HepG2 (cell line): ENCODE data around the gene MYADML2. TPM values are rescaled to one million over a fixed set of nuclear protein-coding genes. Genes with fewer than 3 reads are reported as not detected.
A peak's percentile ranks its signal among the peaks of the same experiment; 100 is the strongest.

Experiments
- BRF2 ChIP-seq: sonication (generic); formaldehyde crosslinking; IDR thresholded peaks from 2 replicates; pipeline ENCODE4 v1.8.1; 2022; ENCODE audit warnings: mild to moderate bottlenecking, missing genetic modification reagents
- CCDC6 ChIP-seq: sonication (generic); formaldehyde crosslinking; IDR thresholded peaks from 2 replicates; pipeline ENCODE4 v1.8.1; 2022; ENCODE audit warnings: mild to moderate bottlenecking, missing genetic modification reagents, moderate library complexity
- DR1 ChIP-seq: sonication (generic); formaldehyde crosslinking; IDR thresholded peaks from 2 replicates; pipeline ENCODE4 v1.8.0; 2021; ENCODE audit warnings: mild to moderate bottlenecking, missing genetic modification reagents, inconsistent platforms
- EHMT2 ChIP-seq: fragments of 200-600 bp; sonication (generic); IDR thresholded peaks from 2 replicates; pipeline ENCODE4 v1.7.0; 2017; ENCODE audit warnings: antibody characterized with exemption, low read depth, low read length, borderline replicate concordance
- HHEX ChIP-seq: IDR thresholded peaks from 2 replicates; pipeline ENCODE4 v1.6.1; 2016; ENCODE audit warnings: control low read depth
- HOMEZ ChIP-seq: IDR thresholded peaks from 2 replicates; pipeline ENCODE4 v1.6.1; 2016; ENCODE audit warnings: low read depth
- KAT7 ChIP-seq: IDR thresholded peaks from 2 replicates; pipeline ENCODE4 v1.6.1; 2018; ENCODE audit warnings: borderline replicate concordance, missing compliant biosample characterization
- KLF13 ChIP-seq: sonication (generic); formaldehyde crosslinking; IDR thresholded peaks from 2 replicates; pipeline ENCODE4 v1.4.0; 2020; ENCODE audit warnings: mild to moderate bottlenecking, missing genetic modification reagents
- MIER3 ChIP-seq: IDR thresholded peaks from 2 replicates; pipeline ENCODE4 v1.6.1; 2016; ENCODE audit warnings: missing compliant biosample characterization, borderline replicate concordance
- MXD1 ChIP-seq: sonication (generic); formaldehyde crosslinking; IDR thresholded peaks from 2 replicates; pipeline ENCODE4 v1.4.0; 2020; ENCODE audit warnings: mild to moderate bottlenecking, missing genetic modification reagents
- POGZ ChIP-seq: sonication (generic); formaldehyde crosslinking; IDR thresholded peaks from 2 replicates; pipeline ENCODE4 v1.4.0; 2020; ENCODE audit warnings: mild to moderate bottlenecking, missing genetic modification reagents
- REL ChIP-seq: sonication (generic); formaldehyde crosslinking; conservative IDR thresholded peaks from 2 replicates; pipeline ENCODE4 v1.8.0; 2022; ENCODE audit warnings: mild to moderate bottlenecking, missing genetic modification reagents, moderate library complexity
- SMC3 ChIP-seq: IDR thresholded peaks from 2 replicates; pipeline ENCODE4 v1.6.1; 2011; ENCODE audit warnings: low read length, improper control_type of control experiment
- SOX6 ChIP-seq, 2 experiments: fragments of 450-650 bp in 1 of 2; sonication (generic) in 1 of 2; formaldehyde crosslinking in 1 of 2; IDR thresholded peaks; 2 replicates each; pipeline versions ENCODE4 v1.4.0 to v1.6.1; 2017 to 2020; ENCODE audit warnings: antibody characterized with exemption in 1 of 2, mild to moderate bottlenecking in 1 of 2, missing genetic modification reagents in 1 of 2
- SP2 ChIP-seq: sonication (generic); formaldehyde crosslinking; IDR thresholded peaks from 2 replicates; pipeline ENCODE4 v1.5.1; 2020; ENCODE audit warnings: mild to moderate bottlenecking, missing genetic modification reagents
- ZBTB39 ChIP-seq: sonication (generic); formaldehyde crosslinking; IDR thresholded peaks from 2 replicates; pipeline ENCODE4 v1.5.0; 2020; ENCODE audit warnings: missing genetic modification reagents
- ZFP1 ChIP-seq: IDR thresholded peaks from 2 replicates; pipeline ENCODE4 v1.6.1; 2016
- ZFP41 ChIP-seq: sonication (generic); formaldehyde crosslinking; IDR thresholded peaks from 2 replicates; pipeline ENCODE4 v1.4.0; 2020; ENCODE audit warnings: mild to moderate bottlenecking, missing genetic modification reagents, borderline replicate concordance
- ZFP62 ChIP-seq: sonication (generic); formaldehyde crosslinking; IDR thresholded peaks from 2 replicates; pipeline ENCODE4 v1.4.0; 2020; ENCODE audit warnings: missing genetic modification reagents
- ZNF24 ChIP-seq: fragments of 450-650 bp; IDR thresholded peaks from 2 replicates; pipeline ENCODE4 v1.6.1; 2017; ENCODE audit warnings: antibody characterized with exemption, mild to moderate bottlenecking
- ZNF276 ChIP-seq: sonication (generic); formaldehyde crosslinking; IDR thresholded peaks from 2 replicates; pipeline ENCODE4 v1.4.0; 2020; ENCODE audit warnings: mild to moderate bottlenecking, low read depth, missing genetic modification reagents
- ZNF3 ChIP-seq: IDR thresholded peaks from 2 replicates; pipeline ENCODE4 v1.7.0; 2017; ENCODE audit warnings: inconsistent platforms
- ZNF552 ChIP-seq: sonication (generic); formaldehyde crosslinking; IDR thresholded peaks from 2 replicates; pipeline ENCODE4 v1.9.0; 2022; ENCODE audit warnings: missing genetic modification reagents, mild to moderate bottlenecking, borderline replicate concordance
- ZNF629 ChIP-seq: sonication (generic); formaldehyde crosslinking; conservative IDR thresholded peaks from 2 replicates; pipeline ENCODE4 v1.5.0; 2020; ENCODE audit warnings: missing genetic modification reagents
- ZSCAN30 ChIP-seq: sonication (generic); formaldehyde crosslinking; IDR thresholded peaks from 2 replicates; pipeline ENCODE4 v1.5.0; 2020; ENCODE audit warnings: mild to moderate bottlenecking, missing genetic modification reagents
- polyA plus RNA-seq, 8 experiments: library from polyadenylated mRNA; depleted of rRNA in 3 of 8; stranded (reverse) in 7 of 8; unstranded in 1 of 8; fragments of >200 nt; fragmentation: Illumina TruSeq in 4 of 8; extraction: Trizol in 4 of 8; gene quantifications; 2 replicates each; pipeline versions ENCODE4 v1.2.1 to v1.2.3, GENCODE V29; 2011 to 2016; ENCODE audit warnings: low read depth in 4 of 8, missing spikeins in 1 of 8, mixed read lengths in 1 of 8; ENCODE audit not compliant: insufficient read depth in 1 of 8
- total RNA-seq, 5 experiments: library from RNA; depleted of rRNA; stranded (reverse); fragments of >200 nt; fragmentation: Illumina TruSeq; extraction: Trizol; gene quantifications; 2 replicates each; pipeline ENCODE4 v1.2.3, GENCODE V29; 2016; ENCODE audit warnings: low read depth in 1 of 5

Gene MYADML2
- total and polyA plus RNA-seq, 2 of the 13 experiments (the other 11 are each of a cell fraction or from before 2014, with no cell fraction given), result not detected

- TF ChIP-seq ZFP62 (CRISPR knock-in tag) (no peak), BRF2 (CRISPR knock-in tag) (no peak), HHEX (no peak), MXD1 (CRISPR knock-in tag) (peak; percentile 83), POGZ (peak; percentile 59; the same call in 1 of the 2 replicates), SOX6 (IDR thresholded peaks at IDR 0.05) (no peak), SOX6 (CRISPR knock-in tag; IDR thresholded peaks at IDR 0.05) (peak; percentile 73), ZSCAN30 (CRISPR knock-in tag) (no peak), MIER3 (CRISPR knock-in tag) (no peak), ZFP41 (no peak; the same call in 1 of the 2 replicates), CCDC6 (CRISPR knock-in tag) (no peak), SMC3 (no peak; the same call in 1 of the 2 replicates), DR1 (CRISPR knock-in tag) (peak; percentile 77; the same call in 1 of the 2 replicates), REL (CRISPR knock-in tag) (no peak), ZNF24 (no peak), HOMEZ (peak; percentile 91), KLF13 (CRISPR knock-in tag) (no peak), ZFP1 (CRISPR knock-in tag) (no peak), EHMT2 (no peak), ZNF276 (CRISPR knock-in tag) (no peak), ZBTB39 (CRISPR knock-in tag) (no peak), KAT7 (CRISPR knock-in tag) (peak; percentile 51; the same call in 1 of the 2 replicates), ZNF629 (CRISPR knock-in tag) (no peak), ZNF552 (CRISPR knock-in tag) (no peak), ZNF3 (CRISPR knock-in tag) (no peak), SP2 (CRISPR knock-in tag) (no peak)
Observed at GRCh38 chr17:81926451-81927151, 20.4 kb downstream of the MYADML2 start (continued).
